ENCODE results near the gene COL4A5.

- no peak for TF ChIP-seq CTCF (IDR thresholded peaks at IDR 0.05)
- TF ChIP-seq POLR2A (IDR thresholded peaks at IDR 0.05): no peak
Measured at GRCh38 chrX:108412783-108413182, 26.9 kb upstream of the COL4A5 start.
